Stimulated activated CD4-positive, alpha-beta T cell treated with anti-CD3 and anti-CD28 coated beads, Interleukin-4, amount 100 ng/mL, for 24 hours (primary cell): Measurements from ENCODE around the gene ZMYND19.
"Not testable (repeated sequence)": the region's sequence is repeated elsewhere in the genome, so short reads cannot be mapped to it uniquely, and the experiment has no call there.

Experiments
- DNase-seq: peaks from one replicate; pipeline ENCODE4 v3.0.0-alpha.2; 2020

The ZMYND19 gene

GRCh38 chr9:137586854-137587253 lies 3.5 kb downstream of the ZMYND19 start:
- DNase-seq: no peak

- DNase-seq: no peak
These were observed 6.4 kb downstream of the ZMYND19 start for GRCh38 chr9:137583957-137584356.

GRCh38 chr9:137583347-137583746 lies 7.0 kb downstream of the ZMYND19 start:
- no peak for DNase-seq

GRCh38 chr9:137582286-137582860 lies 7.9 kb downstream of the ZMYND19 start:
- no peak for DNase-seq

GRCh38 chr9:137581361-137582285 lies 8.7 kb downstream of the ZMYND19 start:
- DNase-seq: no peak

GRCh38 chr9:137580954-137581322 lies 9.4 kb downstream of the ZMYND19 start:
- no peak for DNase-seq

GRCh38 chr9:137580209-137580953 lies 9.9 kb downstream of the ZMYND19 start:
- no peak for DNase-seq

GRCh38 chr9:137579259-137579604 lies 11.1 kb downstream of the ZMYND19 start:
- no peak for DNase-seq

- peak; percentile 97 for DNase-seq
These were observed 11.6 kb downstream of the ZMYND19 start, which contains the start of gene DPH7 for GRCh38 chr9:137578518-137579258. DPH7 (minus strand) TSS chr9:137578925; CDS start chr9:137578777, 148 bp downstream.

- no peak for DNase-seq
These were observed 14.4 kb downstream of the ZMYND19 start for GRCh38 chr9:137575716-137576411.

GRCh38 chr9:137575364-137575715 lies 15.0 kb downstream of the ZMYND19 start:
- no peak for DNase-seq

GRCh38 chr9:137574192-137574591 lies 16.1 kb downstream of the ZMYND19 start:
- no peak for DNase-seq

GRCh38 chr9:137570566-137570965 lies 19.7 kb downstream of the ZMYND19 start:
- no peak for DNase-seq

- no peak for DNase-seq
These were observed 20.6 kb downstream of the ZMYND19 start for GRCh38 chr9:137569609-137570203.

GRCh38 chr9:137568445-137568844 lies 21.9 kb downstream of the ZMYND19 start:
- DNase-seq: not testable (repeated sequence)

- no peak for DNase-seq
These were observed 25.4 kb downstream of the ZMYND19 start for GRCh38 chr9:137564817-137565411.

- DNase-seq: no peak
These were observed 26.2 kb downstream of the ZMYND19 start for GRCh38 chr9:137564134-137564533.

GRCh38 chr9:137558127-137558526 lies 32.2 kb downstream of the ZMYND19 start:
- DNase-seq: no peak

GRCh38 chr9:137556069-137556838 lies 34.1 kb downstream of the ZMYND19 start:
- no peak for DNase-seq

GRCh38 chr9:137555179-137555578 lies 35.1 kb downstream of the ZMYND19 start:
- DNase-seq: no peak

GRCh38 chr9:137554349-137554748 lies 36.0 kb downstream of the ZMYND19 start:
- DNase-seq: no peak
